Gastroesophageal sphincter (tissue), 4 donors: ENCODE data around the gene RNF10. TPM values are rescaled to one million over a fixed set of nuclear protein-coding genes. Genes with fewer than 3 reads are reported as not detected.
A peak's percentile ranks its signal among the peaks of the same experiment; 100 is the strongest.

Source experiments
- ATAC-seq: fragments of 150-250 bp; one replicate; pipeline ENCODE4 v1.9.1; 2016; ENCODE audit warnings: mild to moderate bottlenecking, moderate library complexity
- H3K27ac ChIP-seq, 4 donors: fragments of 200-600 bp; sonication (generic) in 3 of 4; 1 replicate in 3 of 4; 2 replicates in 1 of 4; pipeline ENCODE4 v1.5.1; 2016 to 2019
- H3K27me3 ChIP-seq: fragments of 200-600 bp; sonication (generic); one replicate; pipeline ENCODE4 v1.5.1; 2019
- H3K36me3 ChIP-seq, 2 donors: fragments of 200-600 bp; sonication (generic); one replicate each; pipeline ENCODE4 v1.5.1; 2019; ENCODE audit warnings: control low read depth in 1 of 2
- H3K4me1 ChIP-seq, 3 donors: fragments of 200-600 bp; sonication (generic); 1 replicate in 2 of 3; 2 replicates in 1 of 3; pipeline ENCODE4 v1.5.1; 2016 to 2019; ENCODE audit warnings: control low read depth in 2 of 3
- H3K4me3 ChIP-seq, 2 donors: fragments of 200-600 bp; sonication (generic); one replicate each; pipeline ENCODE4 v1.5.1; 2019; ENCODE audit warnings: mild to moderate bottlenecking in 1 of 2, moderate library complexity in 1 of 2
- H3K9me3 ChIP-seq, 3 donors: fragments of 200-600 bp; sonication (generic); one replicate each; pipeline ENCODE4 v1.5.1; 2017 to 2019; ENCODE audit warnings: control low read depth in 2 of 3
- EP300 ChIP-seq: sonication (generic); formaldehyde crosslinking; IDR thresholded peaks from one replicate; pipeline ENCODE4 v1.6.1; 2017; ENCODE audit warnings: antibody characterized with exemption, mild to moderate bottlenecking
- POLR2A ChIP-seq, 2 donors: fragments of 450-650 bp; IDR thresholded peaks; one replicate each; pipeline ENCODE4 v1.6.1; 2017; ENCODE audit warnings: antibody characterized with exemption in 2 of 2, mild to moderate bottlenecking in 2 of 2, moderate library complexity in 1 of 2
- POLR2AphosphoS5 ChIP-seq: sonication (generic); formaldehyde crosslinking; IDR thresholded peaks from one replicate; pipeline ENCODE4 v1.6.1; 2017; ENCODE audit warnings: antibody characterized with exemption
- WGBS, 2 donors: methylation state at CpG; one replicate each; pipeline ENCODE4 v1.1.5; 2018; ENCODE audit warnings: low coverage in 1 of 2; 5-methylcytosine and 5-hydroxymethylcytosine counted together
- total RNA-seq, 4 donors: library from RNA; depleted of rRNA; stranded (reverse); fragments of >200 nt; gene quantifications; one replicate each; pipeline ENCODE4 v1.1.0, GENCODE V29; 2016
- TF ChIP-seq, protein P1 (sequence below), 4 experiments: fragments of 200-600 bp in 2 of 4; fragments of 450-650 bp in 2 of 4; sonication (generic) in 1 of 4; IDR thresholded peaks; one replicate each; pipeline ENCODE4 v1.5.1; 2017 to 2019; ENCODE audit warnings: antibody characterized with exemption in 4 of 4, mild to moderate bottlenecking in 2 of 4, moderate library complexity in 2 of 4

RNF10 gene
- total RNA-seq, 4 donors from 2014 or later = 134 to 273 (median 161) TPM

GRCh38 chr12:120534703-120535655 is 823 bp downstream of the RNF10 start:
- peak overlapping the region; percentile 99 to 100 for H3K4me3 ChIP-seq
- H3K36me3 ChIP-seq = no peaks in the 10 kb centered on the region
- no peaks in the 10 kb centered on the region for H3K9me3 ChIP-seq
- peaks cover 12 to 51% (median 35%) of the 10 kb centered on the region in 3 donors for H3K4me1 ChIP-seq
- TF ChIP-seq, protein P1, sequence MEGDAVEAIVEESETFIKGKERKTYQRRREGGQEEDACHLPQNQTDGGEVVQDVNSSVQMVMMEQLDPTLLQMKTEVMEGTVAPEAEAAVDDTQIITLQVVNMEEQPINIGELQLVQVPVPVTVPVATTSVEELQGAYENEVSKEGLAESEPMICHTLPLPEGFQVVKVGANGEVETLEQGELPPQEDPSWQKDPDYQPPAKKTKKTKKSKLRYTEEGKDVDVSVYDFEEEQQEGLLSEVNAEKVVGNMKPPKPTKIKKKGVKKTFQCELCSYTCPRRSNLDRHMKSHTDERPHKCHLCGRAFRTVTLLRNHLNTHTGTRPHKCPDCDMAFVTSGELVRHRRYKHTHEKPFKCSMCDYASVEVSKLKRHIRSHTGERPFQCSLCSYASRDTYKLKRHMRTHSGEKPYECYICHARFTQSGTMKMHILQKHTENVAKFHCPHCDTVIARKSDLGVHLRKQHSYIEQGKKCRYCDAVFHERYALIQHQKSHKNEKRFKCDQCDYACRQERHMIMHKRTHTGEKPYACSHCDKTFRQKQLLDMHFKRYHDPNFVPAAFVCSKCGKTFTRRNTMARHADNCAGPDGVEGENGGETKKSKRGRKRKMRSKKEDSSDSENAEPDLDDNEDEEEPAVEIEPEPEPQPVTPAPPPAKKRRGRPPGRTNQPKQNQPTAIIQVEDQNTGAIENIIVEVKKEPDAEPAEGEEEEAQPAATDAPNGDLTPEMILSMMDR (IDR thresholded peaks at IDR 0.05) = no peak
- TF ChIP-seq POLR2AphosphoS5 = peak; percentile 14
- H3K27ac ChIP-seq = peak overlapping the region; percentile 97 to 100 (median 98)
- H3K27me3 ChIP-seq = no peaks in the 10 kb centered on the region
- ATAC-seq = peak; percentile 20
- WGBS, 2 donors = 3 to 8% methylated on average over 8 to 9 of the region's 52 CpGs

- H3K4me3 ChIP-seq = peak overlapping the region; percentile 99 to 100
- H3K9me3 ChIP-seq = no peaks in the 10 kb centered on the region
- H3K36me3 ChIP-seq = no peaks in the 10 kb centered on the region
- no peaks in the 10 kb centered on the region for H3K27me3 ChIP-seq
- peaks cover 13 to 59% (median 46%) of the 10 kb centered on the region in 3 donors for H3K4me1 ChIP-seq
- no peak for ATAC-seq
- 36 to 48% methylated on average over 5 to 13 of the region's 13 CpGs for WGBS, 2 donors
- TF ChIP-seq, protein P1 (IDR thresholded peaks at IDR 0.05) = no peak
- TF ChIP-seq POLR2AphosphoS5 (no peak), POLR2A (IDR thresholded peaks at IDR 0.05) (no peak), EP300 (no peak)
- H3K27ac ChIP-seq = peak overlapping the region; percentile 97 to 100 (median 98)
Measured at GRCh38 chr12:120536064-120536791, 2.1 kb downstream of the RNF10 start.

GRCh38 chr12:120537856-120538220 is 3.7 kb downstream of the RNF10 start:
- Histone ChIP-seq H3K27me3 (no peaks in the 10 kb centered on the region), H3K4me3 (peak overlapping the region; percentile 0 to 99), H3K36me3 (peaks cover 0 to 9% of the 10 kb centered on the region in 2 donors), H3K9me3 (no peaks in the 10 kb centered on the region), H3K4me1 (peaks cover 13 to 75% (median 50%) of the 10 kb centered on the region in 3 donors), H3K27ac (peak overlapping the region; percentile 85 to 99 (median 98))
- WGBS, 2 donors = 16 to 26% methylated on average over 4 of the region's 4 CpGs
- no peak for TF ChIP-seq EP300
- ATAC-seq = no peak

DNA sequence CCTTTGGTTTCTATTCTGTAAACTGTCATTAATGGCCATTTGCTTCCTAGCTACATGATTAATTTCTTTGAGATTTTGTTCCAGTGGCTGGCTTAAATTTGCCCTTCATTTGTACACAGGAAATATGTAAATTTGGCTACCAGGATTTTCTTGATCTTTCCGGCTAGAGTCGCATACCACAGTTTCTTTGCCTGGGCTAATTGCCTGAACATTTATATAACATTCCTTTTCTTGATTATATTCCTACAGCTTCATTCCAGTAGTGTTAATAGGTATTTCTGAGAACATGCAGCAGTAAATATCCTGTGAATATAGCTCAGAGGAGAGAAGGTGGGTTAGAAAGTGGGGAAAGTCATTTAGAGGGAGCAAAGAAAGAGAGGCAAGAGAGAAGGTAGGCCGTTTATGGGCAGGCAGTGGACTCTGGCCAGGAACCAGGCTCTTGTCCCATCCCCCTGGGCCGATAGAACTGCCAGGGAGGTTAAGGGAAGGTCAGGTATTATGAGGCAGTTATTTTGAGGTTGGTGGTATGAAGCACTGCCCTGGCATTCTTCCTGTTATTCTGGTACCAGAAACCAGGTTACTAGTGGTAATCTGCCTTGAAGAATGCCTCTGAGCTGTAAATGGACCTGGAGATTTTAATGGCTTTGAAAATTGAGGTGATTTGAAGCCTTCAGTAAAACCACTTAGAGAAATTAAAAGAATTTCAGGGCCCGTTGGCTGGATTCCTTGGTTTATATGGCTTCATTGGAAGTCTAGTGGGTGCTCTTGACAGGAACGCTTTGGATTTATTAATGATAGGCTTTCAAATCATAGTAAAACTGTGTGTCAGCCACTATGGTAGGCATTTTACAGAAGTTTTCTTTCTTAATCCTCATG is 4.4 kb downstream of the RNF10 start:
- TF ChIP-seq POLR2AphosphoS5 = peak; percentile 80
- TF ChIP-seq, protein P1 (IDR thresholded peaks at IDR 0.05) = no peak
- no peak for TF ChIP-seq POLR2A (IDR thresholded peaks at IDR 0.05)
- Histone ChIP-seq H3K4me3 (peak overlapping the region; percentile 0 to 99), H3K27me3 (no peaks in the 10 kb centered on the region), H3K36me3 (peaks cover 0 to 9% of the 10 kb centered on the region in 2 donors), H3K27ac (peak overlapping the region; percentile 85 to 99 (median 98)), H3K4me1 (peaks cover 13 to 82% (median 54%) of the 10 kb centered on the region in 3 donors), H3K9me3 (no peaks in the 10 kb centered on the region)
- ATAC-seq = peak; percentile 61
- 6 to 8% methylated on average over 6 of the region's 6 CpGs for WGBS, 2 donors

DNA sequence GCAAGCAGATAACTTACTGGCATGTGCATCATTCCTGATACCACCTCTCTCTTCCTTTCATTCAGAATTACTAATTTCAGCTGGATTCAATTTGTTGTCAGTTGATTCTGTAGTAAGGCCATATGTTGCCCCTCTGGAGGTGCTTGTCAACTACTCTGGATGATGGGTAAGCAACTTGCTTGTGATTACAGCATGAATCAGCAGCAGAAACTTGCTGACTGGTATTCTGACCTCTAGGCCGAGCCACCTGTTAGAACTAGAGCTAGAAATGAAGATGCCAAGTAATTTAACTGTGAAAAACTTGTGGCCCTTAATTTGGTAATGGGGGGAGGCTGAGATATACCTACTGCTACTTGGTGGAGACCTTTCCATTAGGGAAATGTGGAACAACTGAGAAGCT is 5.1 kb downstream of the RNF10 start:
- 20% methylated on average over 1 of the region's 1 CpG; no CpG with 5 or more reads in 1 of the 2 donors for WGBS, 2 donors
- TF ChIP-seq POLR2A (IDR thresholded peaks at IDR 0.05) (no peak), POLR2AphosphoS5 (peak; percentile 2)
- ATAC-seq = no peak
- peak overlapping the region in 1 of 2 donors; percentile 99 for H3K4me3 ChIP-seq
- H3K4me1 ChIP-seq = peaks cover 13 to 90% (median 61%) of the 10 kb centered on the region in 3 donors
- H3K9me3 ChIP-seq = no peaks in the 10 kb centered on the region
- no peaks in the 10 kb centered on the region for H3K27me3 ChIP-seq
- H3K27ac ChIP-seq = peak overlapping the region; percentile 85 to 99 (median 98)
- H3K36me3 ChIP-seq = peaks cover 0 to 9% of the 10 kb centered on the region in 2 donors
